GM21528 (cell line): ENCODE measurements around the gene MYO10.
"Not testable (repeated sequence)": the region's sequence is repeated elsewhere in the genome, so short reads cannot be mapped to it uniquely, and the experiment has no call there.

ENCODE experiments used
- ATAC-seq: cut with Tn5 transposase; IDR thresholded peaks from one replicate; pipeline ENCODE4 v1.9.1; 2021; ENCODE audit warnings: mild to moderate bottlenecking, moderate library complexity; ENCODE audit not compliant: unreplicated experiment, low FRiP score

The MYO10 gene

DNA sequence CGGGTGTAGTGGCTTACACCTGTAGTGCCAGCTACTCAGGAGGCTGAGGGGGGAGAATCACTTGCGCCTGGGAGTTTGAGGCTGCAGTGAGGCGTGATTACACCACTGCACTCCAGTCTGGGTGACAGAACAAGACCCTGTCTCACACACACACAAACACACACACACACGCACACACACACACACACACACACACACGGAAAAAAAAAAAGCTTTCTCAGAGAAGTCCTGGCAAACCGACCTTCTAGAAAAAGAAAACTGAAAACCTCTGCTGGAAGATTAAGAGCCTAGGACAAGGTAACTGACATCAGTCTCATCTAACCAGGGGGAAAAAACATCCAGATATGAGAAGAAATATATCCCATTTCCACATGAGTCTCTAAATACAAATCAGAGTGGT is 178.9 kb downstream of the MYO10 start:
- ATAC-seq = no peak

DNA sequence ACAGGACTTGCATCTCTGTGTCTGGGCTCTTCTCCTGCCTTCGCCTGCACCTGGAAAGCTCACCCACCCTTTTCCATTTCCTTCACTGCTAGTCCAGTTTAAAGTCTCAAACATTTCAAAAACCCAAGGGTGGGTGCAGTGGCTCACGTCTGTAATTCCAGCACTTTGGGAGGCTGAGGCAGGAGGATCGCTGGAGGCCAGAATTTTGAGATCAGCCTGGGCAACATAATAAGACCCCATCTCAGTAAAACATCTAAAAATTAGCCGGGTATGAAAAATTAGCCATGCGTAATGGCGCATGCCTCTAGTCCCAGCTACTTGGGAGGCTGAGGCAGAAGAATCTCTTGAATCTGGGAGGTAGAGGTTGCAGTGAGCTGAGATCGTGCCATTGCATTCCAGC is 179.4 kb downstream of the MYO10 start:
- ATAC-seq = no peak

- ATAC-seq = no peak
Observed at GRCh38 chr5:16755641-16756040, 180.4 kb downstream of the MYO10 start.

GRCh38 chr5:16754601-16755000 is 181.5 kb downstream of the MYO10 start:
- no peak for ATAC-seq

GRCh38 chr5:16754086-16754485 is 182.0 kb downstream of the MYO10 start:
- no peak for ATAC-seq

DNA sequence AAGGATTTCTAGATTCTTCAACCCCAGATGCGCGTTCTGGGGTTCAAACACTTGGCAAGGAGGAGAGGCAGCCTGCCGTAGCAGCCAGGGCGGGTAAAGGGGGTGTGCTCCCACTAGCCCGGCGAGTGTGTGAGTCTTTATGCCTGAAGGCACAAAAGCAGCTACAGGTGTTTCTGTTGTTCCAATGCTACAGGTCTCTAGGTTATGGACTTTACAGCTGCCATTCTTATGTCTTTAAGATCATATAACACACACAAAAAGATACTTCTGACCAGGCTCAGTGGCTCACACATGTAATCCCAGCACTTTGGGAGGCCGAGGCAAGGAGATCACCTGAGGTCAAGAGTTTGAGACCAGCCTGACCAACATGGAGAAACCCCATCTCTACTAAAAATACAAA is 185.6 kb downstream of the MYO10 start:
- ATAC-seq = no peak

- ATAC-seq = no peak
Observed at GRCh38 chr5:16749626-16750025, 186.5 kb downstream of the MYO10 start.

DNA sequence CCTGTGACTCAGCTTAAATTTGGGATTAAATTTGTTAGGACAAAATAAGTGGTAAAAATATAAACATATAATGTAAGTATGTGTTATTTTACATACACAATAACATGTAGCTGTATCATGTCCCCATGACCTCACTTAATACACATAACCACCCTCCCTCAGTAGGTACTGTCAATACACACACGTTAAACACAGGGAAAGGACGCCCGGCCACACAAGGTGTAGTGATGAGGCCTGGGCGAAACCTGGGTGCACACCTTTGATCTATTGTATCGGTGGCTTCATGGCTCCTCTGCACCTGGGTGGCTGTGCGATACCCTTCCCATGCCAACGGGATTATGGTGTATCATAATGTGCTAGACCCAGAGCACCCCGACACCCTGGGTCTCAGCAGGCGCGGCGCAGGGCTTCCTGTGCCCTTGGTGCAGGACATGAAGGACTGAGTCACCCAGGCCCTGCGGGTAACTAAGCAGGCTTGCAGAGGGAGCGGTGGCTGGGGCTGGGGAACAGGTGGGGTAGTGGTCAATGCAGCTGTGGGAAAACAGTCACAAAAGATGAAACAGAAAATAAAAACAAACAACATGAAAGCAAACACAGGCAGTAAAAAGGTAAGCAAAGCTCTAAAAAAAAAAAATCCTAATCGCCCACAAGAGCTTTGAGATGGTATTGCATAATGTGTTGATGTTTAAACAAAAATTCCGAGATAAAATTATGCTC is 191.8 kb downstream of the MYO10 start:
- no peak for ATAC-seq

DNA sequence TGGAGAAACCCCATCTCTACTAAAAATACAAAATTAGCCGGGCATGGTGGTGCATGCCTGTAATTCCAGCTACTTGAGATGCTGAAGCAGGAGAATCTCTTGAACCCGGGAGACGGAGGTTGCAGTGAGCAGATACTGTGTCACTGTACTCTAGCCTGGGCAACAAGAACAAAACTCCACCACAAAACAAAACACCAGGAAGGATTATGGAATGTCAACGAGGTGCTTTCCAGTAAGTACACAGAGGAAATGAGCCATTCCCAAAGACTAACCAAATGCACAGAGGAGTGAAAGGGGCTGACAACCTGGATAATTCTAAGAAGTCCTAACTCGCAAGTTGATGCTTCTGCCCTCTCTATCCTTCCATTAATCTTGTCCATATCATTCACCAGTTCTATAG is 193.2 kb downstream of the MYO10 start:
- no peak for ATAC-seq

DNA sequence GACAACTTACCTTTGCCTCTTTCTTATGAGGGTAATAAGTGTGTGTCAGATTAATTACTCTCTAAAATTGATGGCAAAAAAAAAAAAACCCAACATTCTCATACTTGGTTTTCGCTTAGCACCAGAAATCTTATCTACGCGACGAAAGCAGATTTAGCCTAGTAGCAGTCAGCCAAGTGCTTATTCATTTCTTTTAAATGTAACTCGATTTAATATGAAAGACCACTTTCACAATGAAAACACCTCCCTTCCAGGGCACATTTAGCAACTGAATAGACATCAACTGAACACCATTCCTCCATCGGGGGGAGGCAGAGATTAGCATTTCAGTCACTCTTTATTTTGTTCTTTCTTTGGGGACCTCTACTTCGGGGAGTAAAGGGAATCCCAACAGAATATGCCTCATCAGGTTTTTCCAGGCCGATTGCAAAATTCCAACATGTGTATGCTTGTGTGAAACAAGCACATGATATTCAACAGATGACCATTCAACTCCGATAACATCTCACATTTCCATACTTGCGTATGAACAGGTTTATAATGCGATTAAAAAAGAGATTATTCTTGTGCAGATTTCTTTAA is 195.2 kb downstream of the MYO10 start:
- no peak for ATAC-seq

- ATAC-seq = no peak
Observed at GRCh38 chr5:16740066-16740810, 195.8 kb downstream of the MYO10 start.

DNA sequence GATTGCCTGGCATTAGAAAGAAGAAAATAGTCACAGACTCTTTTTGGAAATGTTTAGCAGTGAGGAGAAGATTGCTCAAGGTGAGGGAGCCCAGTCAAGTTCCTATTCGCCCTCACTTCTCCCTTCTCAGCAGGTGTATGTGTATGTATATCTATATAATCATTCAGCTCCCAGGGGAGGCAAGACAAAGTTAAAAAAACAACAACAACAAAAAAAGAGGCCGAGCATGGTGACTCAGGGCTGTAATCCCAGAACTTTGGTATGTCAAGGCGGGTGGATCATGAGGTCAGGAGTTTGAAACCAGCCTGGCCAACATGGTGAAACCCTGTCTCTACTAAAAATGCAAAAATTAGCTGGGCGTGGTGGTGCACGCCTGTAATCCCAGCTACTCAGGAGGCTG is 197.7 kb downstream of the MYO10 start:
- not testable (repeated sequence) for ATAC-seq

- no peak for ATAC-seq
Observed at GRCh38 chr5:16737620-16738364, 198.3 kb downstream of the MYO10 start.

- no peak for ATAC-seq
Observed at GRCh38 chr5:16737209-16737608, 198.9 kb downstream of the MYO10 start.

DNA sequence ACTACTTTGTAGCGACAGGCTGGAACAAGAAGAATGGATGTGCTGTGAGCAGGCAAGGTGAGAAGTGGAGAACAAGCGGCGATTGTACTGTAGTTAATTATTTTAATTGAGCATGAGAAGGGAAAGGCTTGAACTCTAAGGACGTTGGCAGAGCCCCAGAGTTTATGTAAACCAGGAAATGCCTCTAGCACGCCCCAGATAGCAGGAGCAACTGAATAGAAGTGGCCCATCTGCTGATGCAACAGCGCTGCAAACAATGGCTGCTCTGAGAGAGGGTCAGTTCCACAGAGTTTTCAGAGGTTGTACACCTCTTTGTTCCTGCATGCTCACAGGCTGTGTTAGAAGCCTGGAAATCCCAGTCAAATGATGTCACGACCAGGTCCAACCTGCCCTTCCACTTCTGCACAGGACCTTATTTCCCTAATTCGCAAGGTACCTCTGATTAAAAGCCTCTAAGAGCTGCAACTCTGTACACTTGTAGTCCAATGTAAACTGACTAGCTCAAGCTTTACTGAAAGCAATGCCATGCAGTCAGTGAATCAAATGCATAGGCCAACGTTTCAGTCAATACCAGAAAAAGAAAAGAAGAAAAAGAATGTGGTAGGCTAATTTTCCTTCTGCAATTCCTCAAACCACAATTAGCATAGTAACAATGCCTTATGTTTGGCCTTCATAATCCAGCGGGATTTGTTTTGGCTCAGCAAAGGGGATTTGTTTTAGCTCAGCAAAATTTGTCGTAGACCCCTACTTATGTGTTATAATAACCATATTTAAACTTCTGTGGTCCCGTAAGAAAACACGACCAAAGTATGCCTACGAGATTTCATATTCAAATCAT is 199.7 kb downstream of the MYO10 start:
- no peak for ATAC-seq

- no peak for ATAC-seq
Observed at GRCh38 chr5:16735101-16736060, 200.7 kb downstream of the MYO10 start.

GRCh38 chr5:16733331-16734006 is 202.6 kb downstream of the MYO10 start:
- no peak for ATAC-seq

DNA sequence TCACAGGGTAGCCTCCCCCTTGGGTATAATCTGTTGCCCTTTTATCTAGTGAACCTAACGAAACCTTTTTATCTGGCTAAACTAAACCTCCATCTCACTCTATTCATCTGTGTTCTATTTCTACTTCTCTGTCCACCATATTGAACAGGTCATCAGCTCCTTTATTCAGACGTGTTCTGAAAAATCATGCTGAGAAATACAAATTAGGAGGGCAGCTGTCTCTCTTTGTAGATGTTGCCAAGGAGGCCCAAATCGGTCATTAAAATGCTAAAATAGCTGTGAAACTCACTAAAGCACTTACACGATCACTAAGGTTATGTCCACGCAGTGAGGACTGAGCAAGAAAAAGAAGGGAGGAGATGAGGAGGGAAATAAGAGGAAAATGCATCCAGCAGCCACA is 203.7 kb downstream of the MYO10 start:
- no peak for ATAC-seq
